Measurements from ENCODE around the gene BRMS1. TPM values are rescaled to one million over a fixed set of nuclear protein-coding genes. Genes with fewer than 3 reads are reported as not detected.
A peak's percentile ranks its signal among the peaks of the same experiment; 100 is the strongest.

The BRMS1 gene
- total RNA-seq, 3 donors from 2014 or later: 52.0 to 61.6 (median 54.3) TPM

DNA sequence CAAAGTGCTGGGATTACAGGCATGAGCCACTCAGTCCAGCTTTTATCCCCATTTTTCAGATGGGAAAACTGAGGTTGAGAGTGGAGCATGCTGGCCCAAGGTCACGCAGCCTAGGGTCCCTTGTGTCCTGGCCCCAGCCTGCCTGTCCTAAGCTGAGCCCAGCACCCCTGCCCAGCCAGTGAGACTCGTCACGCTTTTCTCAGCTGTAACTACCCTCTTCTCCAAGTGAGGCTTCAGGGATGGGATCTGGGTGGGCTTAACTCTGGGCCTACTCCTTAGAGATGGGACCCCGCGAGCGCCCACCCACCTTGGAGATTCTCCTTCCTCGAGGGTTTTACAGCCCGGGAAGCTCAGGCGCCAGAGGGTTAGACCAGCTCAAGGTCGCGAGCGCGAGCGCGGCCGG lies 53.6 kb downstream of the BRMS1 start:
- intact Hi-C loops (cut with DNase I; ENCODE audit: low total_unique reads): no loop called here
- TF ChIP-seq, protein P1, sequence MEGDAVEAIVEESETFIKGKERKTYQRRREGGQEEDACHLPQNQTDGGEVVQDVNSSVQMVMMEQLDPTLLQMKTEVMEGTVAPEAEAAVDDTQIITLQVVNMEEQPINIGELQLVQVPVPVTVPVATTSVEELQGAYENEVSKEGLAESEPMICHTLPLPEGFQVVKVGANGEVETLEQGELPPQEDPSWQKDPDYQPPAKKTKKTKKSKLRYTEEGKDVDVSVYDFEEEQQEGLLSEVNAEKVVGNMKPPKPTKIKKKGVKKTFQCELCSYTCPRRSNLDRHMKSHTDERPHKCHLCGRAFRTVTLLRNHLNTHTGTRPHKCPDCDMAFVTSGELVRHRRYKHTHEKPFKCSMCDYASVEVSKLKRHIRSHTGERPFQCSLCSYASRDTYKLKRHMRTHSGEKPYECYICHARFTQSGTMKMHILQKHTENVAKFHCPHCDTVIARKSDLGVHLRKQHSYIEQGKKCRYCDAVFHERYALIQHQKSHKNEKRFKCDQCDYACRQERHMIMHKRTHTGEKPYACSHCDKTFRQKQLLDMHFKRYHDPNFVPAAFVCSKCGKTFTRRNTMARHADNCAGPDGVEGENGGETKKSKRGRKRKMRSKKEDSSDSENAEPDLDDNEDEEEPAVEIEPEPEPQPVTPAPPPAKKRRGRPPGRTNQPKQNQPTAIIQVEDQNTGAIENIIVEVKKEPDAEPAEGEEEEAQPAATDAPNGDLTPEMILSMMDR (IDR thresholded peaks at IDR 0.05): no peak
- TF ChIP-seq POLR2AphosphoS5 (IDR thresholded peaks at IDR 0.05) (no peak), POLR2A (IDR thresholded peaks at IDR 0.05) (no peak)
- Histone ChIP-seq H3K36me3 (no peaks in the 10 kb centered on the region), H3K4me3 (peak overlapping the region in 2 of 3 donors; percentile 42 to 66), H3K27ac (no peak overlapping the region), H3K4me1 (peaks cover 0 to 15% of the 10 kb centered on the region in 2 donors), H3K9me3 (no peaks in the 10 kb centered on the region), H3K27me3 (peaks cover 5 to 39% of the 10 kb centered on the region in 2 donors)
- no peak for DNase-seq (ENCODE audit: low spot score in 2 of 2)

DNA sequence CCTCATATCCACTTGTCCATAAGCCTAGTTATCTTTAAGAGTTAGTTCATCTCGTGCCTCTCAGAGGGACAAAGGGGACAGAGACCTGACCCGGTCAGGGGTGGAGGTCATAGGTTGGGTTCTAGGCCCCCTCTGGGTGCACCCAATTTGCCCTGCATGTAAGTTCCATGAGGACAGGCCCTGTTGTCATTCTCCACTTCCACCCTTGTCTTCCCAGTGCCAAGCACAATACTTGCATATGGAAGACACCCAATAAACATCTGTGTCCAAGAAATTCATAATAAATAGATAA lies 54.6 kb downstream of the BRMS1 start:
- Histone ChIP-seq H3K4me3 (no peak overlapping the region), H3K27ac (no peak overlapping the region), H3K27me3 (peaks cover 5 to 35% of the 10 kb centered on the region in 2 donors), H3K4me1 (peaks cover 0 to 15% of the 10 kb centered on the region in 2 donors), H3K9me3 (no peaks in the 10 kb centered on the region), H3K36me3 (no peaks in the 10 kb centered on the region)
- intact Hi-C loops (cut with DNase I; ENCODE audit: low total_unique reads): no loop called here
- TF ChIP-seq POLR2A (IDR thresholded peaks at IDR 0.05): no peak
- TF ChIP-seq, protein P1 (IDR thresholded peaks at IDR 0.05): no peak
- no peak for TF ChIP-seq POLR2AphosphoS5 (IDR thresholded peaks at IDR 0.05)
- DNase-seq (ENCODE audit: low spot score in 2 of 2): no peak

DNA sequence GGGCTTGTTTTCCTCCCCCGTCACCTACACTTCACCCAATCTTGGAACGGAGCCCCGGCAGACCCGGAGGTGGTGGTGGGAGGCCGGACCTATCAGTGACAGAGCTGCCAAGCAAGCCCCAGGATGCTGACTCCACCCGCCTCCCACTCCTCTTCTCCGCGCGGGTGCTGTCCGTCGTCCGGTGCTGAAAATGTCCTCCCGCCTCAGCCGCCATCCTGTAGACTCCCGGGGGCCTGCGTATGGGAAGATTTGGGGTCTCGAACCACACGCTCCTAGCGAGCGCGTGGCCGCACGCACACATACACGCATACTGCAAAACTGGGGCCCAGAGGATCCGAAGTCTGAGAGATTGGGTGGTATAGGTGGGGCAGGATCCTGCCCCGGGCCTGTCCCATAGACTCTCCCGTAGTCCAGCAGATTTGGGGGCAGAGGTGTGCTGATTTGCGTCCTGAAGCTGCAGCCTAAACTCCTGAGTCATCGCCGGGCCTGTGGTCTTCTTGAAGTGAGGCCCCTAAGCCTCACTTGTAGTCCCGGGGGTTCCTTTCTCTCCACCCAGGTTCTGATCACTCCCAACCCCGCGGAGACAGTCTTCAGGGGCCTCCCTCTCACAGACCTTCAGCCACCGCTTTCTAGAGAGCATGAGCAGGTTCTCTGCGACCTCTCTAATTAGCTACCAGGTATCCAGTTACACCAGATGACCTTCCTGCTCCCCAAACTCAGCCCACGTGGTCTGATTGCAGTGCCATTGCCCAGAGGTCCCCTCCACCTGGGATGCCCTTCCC lies 55.2 kb downstream of the BRMS1 start:
- H3K9me3 ChIP-seq: no peaks in the 10 kb centered on the region
- H3K4me1 ChIP-seq: peaks cover 0 to 15% of the 10 kb centered on the region in 2 donors
- peak overlapping the region; percentile 97 to 98 for H3K27ac ChIP-seq
- peak overlapping the region; percentile 72 to 99 (median 84) for H3K4me3 ChIP-seq
- peak in 1 of 2 donors; percentile 72 for DNase-seq (ENCODE audit: low spot score in 2 of 2)
- no peaks in the 10 kb centered on the region for H3K36me3 ChIP-seq
- no peak for TF ChIP-seq POLR2A (IDR thresholded peaks at IDR 0.05)
- TF ChIP-seq, protein P1 (IDR thresholded peaks at IDR 0.05): no peak
- TF ChIP-seq POLR2AphosphoS5 (IDR thresholded peaks at IDR 0.05): no peak
- intact Hi-C loops (cut with DNase I; ENCODE audit: low total_unique reads): loop anchor here (10.0 kb wide), 1 partner anchor 355 kb away; no protein-coding TSS in a partner anchor
- H3K27me3 ChIP-seq: peaks cover 5 to 30% of the 10 kb centered on the region in 2 donors

DNA sequence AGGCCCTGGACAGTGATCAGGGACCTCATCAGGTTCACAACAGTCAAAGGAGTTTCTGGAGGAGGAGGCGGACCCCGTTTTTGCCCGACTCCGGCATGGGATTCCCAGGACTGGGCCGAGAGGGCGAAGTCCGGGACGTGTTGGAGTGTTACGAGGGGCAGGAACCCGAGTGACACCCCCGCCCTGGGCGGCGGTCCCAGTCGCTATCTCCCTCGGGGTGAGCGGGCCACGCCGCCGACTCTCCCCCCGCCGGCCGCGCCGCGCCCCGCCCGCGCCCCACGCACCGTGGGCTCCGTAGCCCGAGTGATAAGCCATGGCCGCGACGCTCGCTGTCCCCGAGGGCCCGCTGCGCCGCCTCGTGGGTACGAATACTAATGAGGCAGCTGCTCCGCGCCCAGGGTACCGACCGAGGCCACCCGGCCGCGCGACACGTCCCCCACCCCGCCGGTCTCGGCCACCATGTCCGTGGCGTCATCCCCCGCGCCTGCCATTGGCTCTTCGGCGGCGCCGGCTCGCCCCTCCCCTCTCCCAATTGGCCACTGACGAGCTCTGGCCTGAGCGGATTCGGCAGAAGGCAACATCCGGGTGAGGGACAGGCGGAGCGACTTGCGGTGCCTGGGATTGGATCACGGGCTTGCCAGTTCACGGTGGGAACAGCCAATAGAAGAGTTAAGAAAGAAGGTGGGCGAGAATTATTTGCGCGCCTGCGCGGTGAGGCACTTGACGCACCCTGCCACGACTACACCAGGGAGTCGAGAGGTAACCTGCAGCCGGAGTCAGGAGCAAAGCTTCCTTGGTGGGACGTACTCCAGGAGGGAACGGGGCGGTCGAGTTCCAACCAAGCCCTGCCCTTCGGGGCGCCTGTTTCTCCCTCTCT lies 56.0 kb downstream of the BRMS1 start, which contains the start of gene YIF1A:
Gene YIF1A (minus strand): TSS at position 473 of the 877 bp plus-strand sequence. CDS start 158 bp downstream, at position 315.
- Histone ChIP-seq H3K27ac (peak within 1 kb of the TSS; percentile 97 to 98), H3K4me1 (peaks cover 0 to 15% of the 10 kb centered on the region in 2 donors), H3K4me3 (peak within 1 kb of the TSS; percentile 72 to 99 (median 84)), H3K27me3 (peaks cover 5 to 22% of the 10 kb centered on the region in 2 donors), H3K36me3 (no peaks in the 10 kb centered on the region), H3K9me3 (no peaks in the 10 kb centered on the region)
- TF ChIP-seq POLR2A (IDR thresholded peaks at IDR 0.05): peak; percentile 85
- peak; percentile 89 to 98 (median 93) for TF ChIP-seq POLR2AphosphoS5 (IDR thresholded peaks at IDR 0.05)
- TF ChIP-seq, protein P1 (IDR thresholded peaks at IDR 0.05): peak in 1 of 3 donors; percentile 9
- peak; percentile 98 to 99 for DNase-seq (ENCODE audit: low spot score in 2 of 2)
- intact Hi-C loops (cut with DNase I; ENCODE audit: low total_unique reads): loop anchor here (10.0 kb wide), 1 partner anchor 356 kb away; no protein-coding TSS in a partner anchor
